ENCODE data around the gene OR51L1.
"Not testable (repeated sequence)": the region's sequence is repeated elsewhere in the genome, so short reads cannot be mapped to it uniquely, and the experiment has no call there.

OR51L1 gene

GRCh38 chr11:4994551-4994950 is at the start of gene OR51L1:
Gene OR51L1 (plus strand): TSS chr11:4994851. CDS start chr11:4998983, 4,132 bp downstream.
- no peak for DNase-seq

- DNase-seq, result no peak
These were observed 47.1 kb upstream of the OR51L1 start, which contains the start of gene OR51A4 for GRCh38 chr11:4947505-4947904. Gene OR51A4 (minus strand): TSS chr11:4947605. CDS start chr11:4947100, 505 bp downstream.

GRCh38 chr11:4955613-4956012 is 39.0 kb upstream of the OR51L1 start, which contains the start of gene OR51A2:
Gene OR51A2 (minus strand): TSS chr11:4955713. CDS start chr11:4955713, 0 bp downstream.
- not testable (repeated sequence) for DNase-seq

- DNase-seq, result no peak
These were observed 37.3 kb upstream of the OR51L1 start for GRCh38 chr11:4957396-4957795.

GRCh38 chr11:4960877-4961276 is 33.8 kb upstream of the OR51L1 start:
- no peak for DNase-seq

- DNase-seq, result no peak
These were observed 31.8 kb upstream of the OR51L1 start for GRCh38 chr11:4962816-4963215.

GRCh38 chr11:4975436-4975835 is 19.2 kb upstream of the OR51L1 start:
- no peak for DNase-seq

- no peak for DNase-seq
These were observed 15.6 kb upstream of the OR51L1 start for GRCh38 chr11:4979036-4979435.

GRCh38 chr11:4982678-4983077 is 12.0 kb upstream of the OR51L1 start:
- DNase-seq, result peak; percentile 10

- DNase-seq, result no peak
These were observed 10.8 kb upstream of the OR51L1 start for GRCh38 chr11:4983841-4984240.

- no peak for DNase-seq
These were observed 3.6 kb upstream of the OR51L1 start for GRCh38 chr11:4991060-4991459.

- DNase-seq, result peak; percentile 59
These were observed 10.0 kb downstream of the OR51L1 start for GRCh38 chr11:5004424-5005274.

GRCh38 chr11:5007561-5007960 is 12.9 kb downstream of the OR51L1 start:
- no peak for DNase-seq

GRCh38 chr11:5011254-5011653 is 16.6 kb downstream of the OR51L1 start:
- DNase-seq, result no peak

GRCh38 chr11:5013012-5013411 is 18.4 kb downstream of the OR51L1 start:
- no peak for DNase-seq

GRCh38 chr11:5021996-5022395 is 27.3 kb downstream of the OR51L1 start:
- DNase-seq, result no peak

- DNase-seq, result no peak
These were observed 42.0 kb downstream of the OR51L1 start for GRCh38 chr11:5036669-5037068.

GRCh38 chr11:5037926-5038325 is 43.3 kb downstream of the OR51L1 start:
- no peak for DNase-seq

GRCh38 chr11:5038341-5038740 is 43.7 kb downstream of the OR51L1 start:
- DNase-seq, result no peak

GRCh38 chr11:5040876-5041275 is 46.2 kb downstream of the OR51L1 start:
- no peak for DNase-seq

GRCh38 chr11:5042091-5042490 is 47.4 kb downstream of the OR51L1 start:
- DNase-seq, result no peak

- no peak for DNase-seq
These were observed 48.7 kb downstream of the OR51L1 start for GRCh38 chr11:5043380-5043779.

GRCh38 chr11:5046226-5046625 is 51.6 kb downstream of the OR51L1 start, which contains the start of gene OR52J3:
Gene OR52J3 (plus strand): TSS chr11:5046526. CDS start chr11:5046526, 0 bp downstream.
- no peak for DNase-seq

GRCh38 chr11:5046754-5047330 is 52.2 kb downstream of the OR51L1 start:
- no peak for DNase-seq

Measured in NCI-H774 (cell line).